ENCODE data around the gene ZNF200.
"Not testable (repeated sequence)": the region's sequence is repeated elsewhere in the genome, so short reads cannot be mapped to it uniquely, and the experiment has no call there.

DNA sequence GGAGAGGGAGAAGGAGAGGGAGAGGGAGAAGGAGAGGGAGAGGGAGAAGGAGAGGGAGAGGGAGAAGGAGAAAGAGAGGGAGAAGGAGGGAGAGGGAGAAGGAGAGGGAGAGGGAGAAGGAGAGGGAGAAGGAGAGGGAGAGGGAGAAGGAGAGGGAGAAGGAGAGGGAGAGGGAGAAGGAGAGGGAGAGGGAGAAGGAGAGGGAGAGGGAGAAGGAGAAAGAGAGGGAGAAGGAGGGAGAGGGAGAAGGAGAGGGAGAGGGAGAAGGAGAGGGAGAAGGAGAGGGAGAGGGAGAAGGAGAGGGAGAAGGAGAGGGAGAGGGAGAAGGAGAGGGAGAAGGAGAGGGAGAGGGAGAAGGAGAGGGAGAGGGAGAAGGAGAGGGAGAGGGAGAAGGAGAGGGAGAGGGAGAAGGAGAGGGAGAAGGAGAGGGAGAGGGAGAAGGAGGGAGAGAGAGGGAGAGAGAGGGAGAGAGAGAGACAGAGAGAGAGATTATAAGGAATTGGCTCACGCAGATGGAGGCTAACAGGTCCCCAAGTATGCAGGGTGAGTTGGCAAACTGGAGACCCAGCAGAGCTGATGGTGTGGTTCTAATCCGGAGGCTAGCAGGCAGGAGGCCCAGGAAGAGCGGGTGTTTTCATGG is 37.1 kb downstream of the ZNF200 start:
- TF ChIP-seq, protein P1, sequence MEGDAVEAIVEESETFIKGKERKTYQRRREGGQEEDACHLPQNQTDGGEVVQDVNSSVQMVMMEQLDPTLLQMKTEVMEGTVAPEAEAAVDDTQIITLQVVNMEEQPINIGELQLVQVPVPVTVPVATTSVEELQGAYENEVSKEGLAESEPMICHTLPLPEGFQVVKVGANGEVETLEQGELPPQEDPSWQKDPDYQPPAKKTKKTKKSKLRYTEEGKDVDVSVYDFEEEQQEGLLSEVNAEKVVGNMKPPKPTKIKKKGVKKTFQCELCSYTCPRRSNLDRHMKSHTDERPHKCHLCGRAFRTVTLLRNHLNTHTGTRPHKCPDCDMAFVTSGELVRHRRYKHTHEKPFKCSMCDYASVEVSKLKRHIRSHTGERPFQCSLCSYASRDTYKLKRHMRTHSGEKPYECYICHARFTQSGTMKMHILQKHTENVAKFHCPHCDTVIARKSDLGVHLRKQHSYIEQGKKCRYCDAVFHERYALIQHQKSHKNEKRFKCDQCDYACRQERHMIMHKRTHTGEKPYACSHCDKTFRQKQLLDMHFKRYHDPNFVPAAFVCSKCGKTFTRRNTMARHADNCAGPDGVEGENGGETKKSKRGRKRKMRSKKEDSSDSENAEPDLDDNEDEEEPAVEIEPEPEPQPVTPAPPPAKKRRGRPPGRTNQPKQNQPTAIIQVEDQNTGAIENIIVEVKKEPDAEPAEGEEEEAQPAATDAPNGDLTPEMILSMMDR (conservative IDR thresholded peaks at IDR 0.05; ENCODE audit: low read depth, low read length): not testable (repeated sequence)
- not testable (repeated sequence) for TF ChIP-seq EZH2 (IDR thresholded peaks at IDR 0.05; ENCODE audit: low read length, unreplicated experiment); EZH2phosphoT487 (IDR thresholded peaks at IDR 0.05; ENCODE audit: borderline replicate concordance, low read length)

Data from PC-3 (cell line).